Peyer's patch (tissue), 4 donors: Measurements from ENCODE around the gene SCN7A.

Experiments
- POLR2A ChIP-seq, 2 donors: fragments of 450-650 bp; IDR thresholded peaks; one replicate each; pipeline ENCODE4 v1.5.1; 2017; ENCODE audit warnings: antibody characterized with exemption in 2 of 2, mild to moderate bottlenecking in 2 of 2, moderate library complexity in 2 of 2
- TF ChIP-seq, protein P1 (sequence below), 6 experiments: fragments of 450-650 bp in 4 of 6; fragments of 200-600 bp in 2 of 6; sonication (generic) in 1 of 6; IDR thresholded peaks; one replicate each; pipeline ENCODE4 v1.5.1; 2017 to 2019; ENCODE audit warnings: antibody characterized with exemption in 6 of 6, mild to moderate bottlenecking in 3 of 6, moderate library complexity in 1 of 6

DNA sequence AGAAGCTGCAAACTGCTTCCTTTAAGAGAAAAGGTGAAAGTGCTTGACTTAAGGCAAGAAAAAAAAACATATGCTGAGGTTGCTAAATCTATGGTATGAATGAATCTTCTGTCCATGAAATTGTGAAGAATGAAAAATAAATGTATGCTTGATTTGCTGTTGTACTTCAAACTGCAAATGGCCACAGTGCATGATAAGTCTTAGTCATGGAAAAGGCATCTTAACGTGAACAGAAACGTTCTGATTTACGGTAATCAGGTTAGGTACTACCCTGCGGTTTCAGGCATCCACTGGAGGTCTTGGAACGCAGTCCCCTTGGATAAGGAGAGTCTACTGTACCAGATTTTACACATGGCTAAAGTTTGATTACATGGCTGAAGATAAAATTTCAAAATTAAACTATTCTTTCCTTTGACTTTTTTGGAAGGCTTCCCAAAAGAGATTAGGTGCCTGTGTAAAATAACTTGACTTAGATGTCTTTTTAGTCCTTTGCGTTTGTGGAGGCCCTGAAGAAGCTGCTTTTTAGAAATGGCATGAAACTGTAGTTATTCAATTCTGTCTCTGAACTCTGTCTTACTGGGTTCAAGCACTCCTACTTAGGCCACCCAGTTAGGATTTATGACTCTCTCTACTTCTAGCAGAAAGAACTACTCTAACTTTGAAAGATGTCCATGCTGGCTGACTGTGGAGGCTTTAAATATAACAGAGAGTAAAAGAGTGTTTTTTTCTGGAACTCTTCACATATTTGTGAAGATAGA lies 82.4 kb downstream of the SCN7A start:
- TF ChIP-seq, protein P1, sequence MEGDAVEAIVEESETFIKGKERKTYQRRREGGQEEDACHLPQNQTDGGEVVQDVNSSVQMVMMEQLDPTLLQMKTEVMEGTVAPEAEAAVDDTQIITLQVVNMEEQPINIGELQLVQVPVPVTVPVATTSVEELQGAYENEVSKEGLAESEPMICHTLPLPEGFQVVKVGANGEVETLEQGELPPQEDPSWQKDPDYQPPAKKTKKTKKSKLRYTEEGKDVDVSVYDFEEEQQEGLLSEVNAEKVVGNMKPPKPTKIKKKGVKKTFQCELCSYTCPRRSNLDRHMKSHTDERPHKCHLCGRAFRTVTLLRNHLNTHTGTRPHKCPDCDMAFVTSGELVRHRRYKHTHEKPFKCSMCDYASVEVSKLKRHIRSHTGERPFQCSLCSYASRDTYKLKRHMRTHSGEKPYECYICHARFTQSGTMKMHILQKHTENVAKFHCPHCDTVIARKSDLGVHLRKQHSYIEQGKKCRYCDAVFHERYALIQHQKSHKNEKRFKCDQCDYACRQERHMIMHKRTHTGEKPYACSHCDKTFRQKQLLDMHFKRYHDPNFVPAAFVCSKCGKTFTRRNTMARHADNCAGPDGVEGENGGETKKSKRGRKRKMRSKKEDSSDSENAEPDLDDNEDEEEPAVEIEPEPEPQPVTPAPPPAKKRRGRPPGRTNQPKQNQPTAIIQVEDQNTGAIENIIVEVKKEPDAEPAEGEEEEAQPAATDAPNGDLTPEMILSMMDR (IDR thresholded peaks at IDR 0.05), result no peak
- TF ChIP-seq POLR2A (IDR thresholded peaks at IDR 0.05), result no peak
